SU-DHL-6 (cell line): ENCODE measurements around the gene OPN3.

Experiments used
- EZH2phosphoT487 ChIP-seq: fragments of 200-600 bp; sonication (generic), shearing (Covaris generic); conservative IDR thresholded peaks from 2 replicates; pipeline ENCODE4 v1.6.1; 2018; ENCODE audit warnings: mild to moderate bottlenecking, antibody characterized with exemption, low read length, moderate library complexity, mixed read lengths
- TF ChIP-seq, protein P1 (sequence below): fragments of 200-600 bp; sonication (generic); IDR thresholded peaks from one replicate; pipeline ENCODE4 v1.5.1; 2017; ENCODE audit warnings: antibody characterized with exemption, mild to moderate bottlenecking, low read length, moderate library complexity; ENCODE audit not compliant: insufficient read depth, poor library complexity, severe bottlenecking

GRCh38 chr1:241648159-241648558 is 8.0 kb upstream of the OPN3 start:
- TF ChIP-seq, protein P1, sequence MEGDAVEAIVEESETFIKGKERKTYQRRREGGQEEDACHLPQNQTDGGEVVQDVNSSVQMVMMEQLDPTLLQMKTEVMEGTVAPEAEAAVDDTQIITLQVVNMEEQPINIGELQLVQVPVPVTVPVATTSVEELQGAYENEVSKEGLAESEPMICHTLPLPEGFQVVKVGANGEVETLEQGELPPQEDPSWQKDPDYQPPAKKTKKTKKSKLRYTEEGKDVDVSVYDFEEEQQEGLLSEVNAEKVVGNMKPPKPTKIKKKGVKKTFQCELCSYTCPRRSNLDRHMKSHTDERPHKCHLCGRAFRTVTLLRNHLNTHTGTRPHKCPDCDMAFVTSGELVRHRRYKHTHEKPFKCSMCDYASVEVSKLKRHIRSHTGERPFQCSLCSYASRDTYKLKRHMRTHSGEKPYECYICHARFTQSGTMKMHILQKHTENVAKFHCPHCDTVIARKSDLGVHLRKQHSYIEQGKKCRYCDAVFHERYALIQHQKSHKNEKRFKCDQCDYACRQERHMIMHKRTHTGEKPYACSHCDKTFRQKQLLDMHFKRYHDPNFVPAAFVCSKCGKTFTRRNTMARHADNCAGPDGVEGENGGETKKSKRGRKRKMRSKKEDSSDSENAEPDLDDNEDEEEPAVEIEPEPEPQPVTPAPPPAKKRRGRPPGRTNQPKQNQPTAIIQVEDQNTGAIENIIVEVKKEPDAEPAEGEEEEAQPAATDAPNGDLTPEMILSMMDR = no peak
- no peak for TF ChIP-seq EZH2phosphoT487
